Measurements from ENCODE around the gene ANKRD35.

Gene ANKRD35

GRCh38 chr1:145918992-145919939 lies 33.6 kb upstream of the ANKRD35 start:
- DNase-seq (ENCODE audit: insufficient read length, low spot score): no peak
- TF ChIP-seq POLR2AphosphoS5 (IDR thresholded peaks at IDR 0.05; ENCODE audit: low read depth, low read length) (peak; percentile 58), SPI1 (IDR thresholded peaks at IDR 0.05; ENCODE audit: low read depth, low read length) (no peak), POU2F2 (IDR thresholded peaks at IDR 0.05; ENCODE audit: low read depth, low read length) (no peak), POLR2A (IDR thresholded peaks at IDR 0.05; ENCODE audit: low read depth, low read length) (no peak; the same call in 1 of the 2 replicates), PAX5 (IDR thresholded peaks at IDR 0.05; ENCODE audit: insufficient read depth, low read length, severe bottlenecking) (no peak), TAF1 (IDR thresholded peaks at IDR 0.05; ENCODE audit: low read depth, low read length) (no peak)
- FAIRE-seq: peak; percentile 54

DNA sequence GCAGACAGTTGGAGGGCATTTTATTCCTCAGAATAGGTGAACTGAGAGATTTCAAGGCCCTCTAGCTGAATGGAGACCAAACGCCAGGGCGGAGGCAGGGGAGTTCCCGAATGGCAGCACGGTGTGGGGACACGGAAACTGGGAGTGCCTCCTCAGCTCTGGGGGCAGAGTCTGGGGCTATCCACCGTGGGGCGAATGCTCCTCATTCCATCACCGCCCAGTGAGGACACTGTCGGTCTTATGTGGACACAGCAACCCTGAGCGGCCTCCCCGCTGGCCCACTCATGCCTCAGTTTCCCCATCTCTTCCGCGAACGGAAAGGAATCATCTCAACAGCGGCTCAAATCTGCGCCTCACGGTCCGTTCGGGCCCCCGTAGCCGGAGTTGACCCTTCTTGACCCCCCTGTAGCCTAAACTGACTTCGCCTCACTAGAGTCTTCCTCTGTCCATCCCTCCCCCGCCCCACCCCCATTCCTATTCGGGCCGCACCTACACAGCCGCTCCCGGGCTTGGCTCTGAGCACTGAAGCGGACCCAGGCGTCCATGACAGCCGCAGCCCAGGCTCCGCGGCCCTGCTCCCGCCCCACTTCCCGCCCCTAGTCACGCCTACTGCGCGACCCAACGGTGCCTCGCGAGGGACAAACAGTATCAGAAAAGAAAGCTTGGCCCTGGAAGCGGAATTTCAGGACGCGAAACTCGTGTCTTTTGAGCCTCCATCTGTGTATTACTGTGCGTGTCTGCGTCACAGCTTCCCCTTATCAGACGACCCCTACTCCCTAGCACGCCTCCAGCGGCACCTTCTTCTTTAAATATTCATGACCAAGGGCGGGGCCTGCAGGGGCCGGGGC lies 32.7 kb upstream of the ANKRD35 start, which contains the start of gene PEX11B:
PEX11B (minus strand) TSS at position 574 of the 848 bp plus-strand sequence; CDS start at position 545, 29 bp downstream.
- peak; percentile 84 for FAIRE-seq
- DNase-seq (ENCODE audit: insufficient read length, low spot score): peak; percentile 85
- TF ChIP-seq SPI1 (IDR thresholded peaks at IDR 0.05; ENCODE audit: low read depth, low read length) (peak; percentile 53; the same call in 1 of the 2 replicates), POU2F2 (IDR thresholded peaks at IDR 0.05; ENCODE audit: low read depth, low read length) (peak; percentile 84; the same call in 1 of the 2 replicates), TAF1 (IDR thresholded peaks at IDR 0.05; ENCODE audit: low read depth, low read length) (peak; percentile 73; the same call in 1 of the 2 replicates), POLR2AphosphoS5 (IDR thresholded peaks at IDR 0.05; ENCODE audit: low read depth, low read length) (no peak; the same call in none of the 2 replicates), POLR2A (IDR thresholded peaks at IDR 0.05; ENCODE audit: low read depth, low read length) (peak; percentile 51; the same call in 1 of the 2 replicates), PAX5 (IDR thresholded peaks at IDR 0.05; ENCODE audit: insufficient read depth, low read length, severe bottlenecking) (peak; percentile 86)

- DNase-seq (ENCODE audit: insufficient read length, low spot score) (no peak), FAIRE-seq (peak; percentile 5)
- TF ChIP-seq POLR2AphosphoS5 (IDR thresholded peaks at IDR 0.05; ENCODE audit: low read depth, low read length): no peak
- 0 out of 2 replicates have a peak, but pooled peaks have one; percentile 9 for TF ChIP-seq SPI1 (IDR thresholded peaks at IDR 0.05; ENCODE audit: low read depth, low read length)
- no peak for TF ChIP-seq TAF1 (IDR thresholded peaks at IDR 0.05; ENCODE audit: low read depth, low read length)
- no peak for TF ChIP-seq POLR2A (IDR thresholded peaks at IDR 0.05; ENCODE audit: low read depth, low read length)
- TF ChIP-seq PAX5 (IDR thresholded peaks at IDR 0.05; ENCODE audit: insufficient read depth, low read length, severe bottlenecking): no peak
Observed at GRCh38 chr1:145917595-145917994, 31.9 kb upstream of the ANKRD35 start.

- FAIRE-seq (no peak), DNase-seq (ENCODE audit: insufficient read length, low spot score) (no peak)
- no peak for TF ChIP-seq POU2F2 (IDR thresholded peaks at IDR 0.05; ENCODE audit: low read depth, low read length)
- TF ChIP-seq POLR2A (IDR thresholded peaks at IDR 0.05; ENCODE audit: low read depth, low read length): no peak
- TF ChIP-seq PAX5 (IDR thresholded peaks at IDR 0.05; ENCODE audit: insufficient read depth, low read length, severe bottlenecking): no peak
- no peak for TF ChIP-seq SPI1 (IDR thresholded peaks at IDR 0.05; ENCODE audit: low read depth, low read length)
- TF ChIP-seq TAF1 (IDR thresholded peaks at IDR 0.05; ENCODE audit: low read depth, low read length): no peak
- no peak for TF ChIP-seq POLR2AphosphoS5 (IDR thresholded peaks at IDR 0.05; ENCODE audit: low read depth, low read length)
Observed at GRCh38 chr1:145916745-145917144, 31.1 kb upstream of the ANKRD35 start.

- DNase-seq (ENCODE audit: insufficient read length, low spot score): no peak
- TF ChIP-seq SPI1 (IDR thresholded peaks at IDR 0.05; ENCODE audit: low read depth, low read length) (peak; percentile 86), POLR2AphosphoS5 (IDR thresholded peaks at IDR 0.05; ENCODE audit: low read depth, low read length) (no peak)
- no peak for FAIRE-seq
Observed at GRCh38 chr1:145912128-145912641, 26.5 kb upstream of the ANKRD35 start.

- DNase-seq (ENCODE audit: insufficient read length, low spot score): no peak
- TF ChIP-seq POLR2AphosphoS5 (IDR thresholded peaks at IDR 0.05; ENCODE audit: low read depth, low read length) (no peak), POU2F2 (IDR thresholded peaks at IDR 0.05; ENCODE audit: low read depth, low read length) (no peak), TAF1 (IDR thresholded peaks at IDR 0.05; ENCODE audit: low read depth, low read length) (no peak), SPI1 (IDR thresholded peaks at IDR 0.05; ENCODE audit: low read depth, low read length) (no peak), PAX5 (IDR thresholded peaks at IDR 0.05; ENCODE audit: insufficient read depth, low read length, severe bottlenecking) (no peak), POLR2A (IDR thresholded peaks at IDR 0.05; ENCODE audit: low read depth, low read length) (no peak)
- FAIRE-seq: no peak
Observed at GRCh38 chr1:145908653-145909052, 23.0 kb upstream of the ANKRD35 start.

- no peak for FAIRE-seq
- no peak for DNase-seq (ENCODE audit: insufficient read length, low spot score)
- no peak for TF ChIP-seq POLR2A (IDR thresholded peaks at IDR 0.05; ENCODE audit: low read depth, low read length)
- TF ChIP-seq SPI1 (IDR thresholded peaks at IDR 0.05; ENCODE audit: low read depth, low read length): no peak
- no peak for TF ChIP-seq POLR2AphosphoS5 (IDR thresholded peaks at IDR 0.05; ENCODE audit: low read depth, low read length)
- no peak for TF ChIP-seq PAX5 (IDR thresholded peaks at IDR 0.05; ENCODE audit: insufficient read depth, low read length, severe bottlenecking)
- TF ChIP-seq TAF1 (IDR thresholded peaks at IDR 0.05; ENCODE audit: low read depth, low read length): no peak
- no peak for TF ChIP-seq POU2F2 (IDR thresholded peaks at IDR 0.05; ENCODE audit: low read depth, low read length)
Observed at GRCh38 chr1:145906954-145907753, 21.5 kb upstream of the ANKRD35 start.

DNA sequence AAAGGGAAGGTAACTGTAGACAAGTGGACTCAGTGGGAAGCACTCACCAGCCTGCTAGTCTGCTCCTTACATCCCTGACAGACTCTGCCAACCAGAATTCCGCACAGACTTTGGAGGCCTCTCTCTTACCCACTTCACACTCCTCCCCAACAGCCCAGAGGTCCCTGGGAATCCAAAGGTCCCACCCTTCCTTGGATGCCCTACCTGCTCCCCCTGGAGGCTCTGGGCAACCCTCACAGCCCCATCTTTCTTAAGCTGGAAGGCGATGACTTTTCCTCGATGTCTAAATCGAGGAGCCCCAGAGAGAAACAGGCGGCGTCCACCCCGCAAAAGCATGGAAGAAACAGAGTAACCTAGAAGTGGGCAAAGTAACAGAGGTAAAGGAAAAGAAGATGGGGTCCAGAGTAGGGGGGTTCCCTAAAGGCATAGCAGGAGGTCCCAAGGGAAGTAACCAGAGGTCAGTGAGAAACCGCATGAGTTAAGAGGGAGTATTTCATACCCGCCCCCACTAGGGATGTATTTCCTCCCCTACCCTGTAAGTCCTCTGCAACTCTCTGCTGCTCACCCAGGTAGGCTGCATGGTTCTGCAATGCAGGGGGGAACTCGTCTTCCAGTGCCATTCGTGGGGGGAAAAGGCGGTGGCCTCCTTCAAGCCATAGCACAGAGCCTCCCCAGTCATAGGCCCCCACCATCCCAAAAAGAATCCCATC lies 15.8 kb upstream of the ANKRD35 start:
- FAIRE-seq (no peak), DNase-seq (ENCODE audit: insufficient read length, low spot score) (no peak)
- TF ChIP-seq POLR2A (IDR thresholded peaks at IDR 0.05; ENCODE audit: low read depth, low read length) (no peak), PAX5 (IDR thresholded peaks at IDR 0.05; ENCODE audit: insufficient read depth, low read length, severe bottlenecking) (no peak), TAF1 (IDR thresholded peaks at IDR 0.05; ENCODE audit: low read depth, low read length) (no peak), POU2F2 (IDR thresholded peaks at IDR 0.05; ENCODE audit: low read depth, low read length) (no peak), SPI1 (IDR thresholded peaks at IDR 0.05; ENCODE audit: low read depth, low read length) (no peak), POLR2AphosphoS5 (IDR thresholded peaks at IDR 0.05; ENCODE audit: low read depth, low read length) (no peak)
